Coronary artery (tissue), 2 donors: ENCODE measurements around the gene MIEF1.

Experiments used
- DNase-seq: peaks from one replicate; pipeline ENCODE4 v3.0.0-alpha.2; 2017; ENCODE audit warnings: low spot score
- H3K27ac ChIP-seq, 2 donors: fragments of 200-600 bp; sonication (generic); one replicate each; pipeline ENCODE4 v1.5.1; 2016 to 2019
- H3K4me3 ChIP-seq: fragments of 200-600 bp; sonication (generic); 2 replicates; pipeline ENCODE4 v1.5.1; 2016; ENCODE audit warnings: mild to moderate bottlenecking, moderate library complexity
- TF ChIP-seq, protein P1 (sequence below): fragments of 200-600 bp; sonication (generic); IDR thresholded peaks from one replicate; pipeline ENCODE4 v1.5.1; 2019; ENCODE audit warnings: antibody characterized with exemption

MIEF1 gene

DNA sequence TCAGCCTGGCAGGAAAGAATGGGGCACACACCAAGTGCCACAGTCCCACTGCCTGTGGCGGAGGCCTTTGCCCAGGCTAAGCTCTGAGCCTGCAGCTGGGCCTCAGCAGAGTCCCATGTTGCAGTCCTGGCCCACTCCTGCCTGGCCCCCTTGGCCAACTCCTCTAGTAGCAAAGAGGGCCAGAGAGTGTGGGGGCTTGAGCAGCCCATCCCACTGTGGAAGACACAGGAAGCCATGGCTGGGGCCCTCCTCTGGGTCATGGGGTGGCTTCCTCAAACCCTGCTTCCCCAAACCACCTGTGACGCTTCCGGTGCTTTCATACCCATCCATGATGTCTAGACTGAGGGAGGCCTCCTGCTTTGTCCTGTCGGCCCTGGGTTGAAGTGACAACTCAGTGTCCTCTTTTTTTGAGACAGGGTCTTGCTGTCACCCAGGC is 24.7 kb downstream of the MIEF1 start:
- H3K4me3 ChIP-seq: no peak overlapping the region
- peak overlapping the region in 1 of 2 donors; percentile 46 for H3K27ac ChIP-seq
- TF ChIP-seq, protein P1, sequence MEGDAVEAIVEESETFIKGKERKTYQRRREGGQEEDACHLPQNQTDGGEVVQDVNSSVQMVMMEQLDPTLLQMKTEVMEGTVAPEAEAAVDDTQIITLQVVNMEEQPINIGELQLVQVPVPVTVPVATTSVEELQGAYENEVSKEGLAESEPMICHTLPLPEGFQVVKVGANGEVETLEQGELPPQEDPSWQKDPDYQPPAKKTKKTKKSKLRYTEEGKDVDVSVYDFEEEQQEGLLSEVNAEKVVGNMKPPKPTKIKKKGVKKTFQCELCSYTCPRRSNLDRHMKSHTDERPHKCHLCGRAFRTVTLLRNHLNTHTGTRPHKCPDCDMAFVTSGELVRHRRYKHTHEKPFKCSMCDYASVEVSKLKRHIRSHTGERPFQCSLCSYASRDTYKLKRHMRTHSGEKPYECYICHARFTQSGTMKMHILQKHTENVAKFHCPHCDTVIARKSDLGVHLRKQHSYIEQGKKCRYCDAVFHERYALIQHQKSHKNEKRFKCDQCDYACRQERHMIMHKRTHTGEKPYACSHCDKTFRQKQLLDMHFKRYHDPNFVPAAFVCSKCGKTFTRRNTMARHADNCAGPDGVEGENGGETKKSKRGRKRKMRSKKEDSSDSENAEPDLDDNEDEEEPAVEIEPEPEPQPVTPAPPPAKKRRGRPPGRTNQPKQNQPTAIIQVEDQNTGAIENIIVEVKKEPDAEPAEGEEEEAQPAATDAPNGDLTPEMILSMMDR: no peak
- no peak for DNase-seq

DNA sequence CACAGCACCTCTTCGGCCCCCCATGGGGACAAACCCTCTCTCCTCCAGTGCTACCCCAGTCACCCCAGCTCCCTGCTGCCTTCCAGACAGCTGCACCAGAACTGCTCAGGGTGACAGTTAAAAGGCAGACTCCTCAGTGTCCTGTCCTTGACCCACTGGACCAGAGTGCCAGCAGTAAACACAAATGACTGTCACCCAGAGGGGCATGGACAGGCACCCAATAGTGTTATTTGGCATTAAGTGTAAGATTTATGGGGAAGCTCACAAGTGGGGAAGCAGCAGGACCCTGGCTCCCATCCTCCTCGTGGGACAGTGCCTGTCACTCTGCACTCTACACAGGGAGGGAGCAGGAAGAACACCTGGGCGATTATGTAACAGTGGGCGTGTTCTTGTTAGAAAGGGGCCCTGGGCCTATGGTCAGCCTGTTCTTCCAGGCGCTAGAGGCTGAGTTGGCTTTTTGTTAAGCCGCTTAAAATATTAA is 25.4 kb downstream of the MIEF1 start:
- TF ChIP-seq, protein P1: no peak
- no peak for DNase-seq
- H3K4me3 ChIP-seq: no peak overlapping the region
- H3K27ac ChIP-seq: peak overlapping the region in 1 of 2 donors; percentile 46

DNA sequence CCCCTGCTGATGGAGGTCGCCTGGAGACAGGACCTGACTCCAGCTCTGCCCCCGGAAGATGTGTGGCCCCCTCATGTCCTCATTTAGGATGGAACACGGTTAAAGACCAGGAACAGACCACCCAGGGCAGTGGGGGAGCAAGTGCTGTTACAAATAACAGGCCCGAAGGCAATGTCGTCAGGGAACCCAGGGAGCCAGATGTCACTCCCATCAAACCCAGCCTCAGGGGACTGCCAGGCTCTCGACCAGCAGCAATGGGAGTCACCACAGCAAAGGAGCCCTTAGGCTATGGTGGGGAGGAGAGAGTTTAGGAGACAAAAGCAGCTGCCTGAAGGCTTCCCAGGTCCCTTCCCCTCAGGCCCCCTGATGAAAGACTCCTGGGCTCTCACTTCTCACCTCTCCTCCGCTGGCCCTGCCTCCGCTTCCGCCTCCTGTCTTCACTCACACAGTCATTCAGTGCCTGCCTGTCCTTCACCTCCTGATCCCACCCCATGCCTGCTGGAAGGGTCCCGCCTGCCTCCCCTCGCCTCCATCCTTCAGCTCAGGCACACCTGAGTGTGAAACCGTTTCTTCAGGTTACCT is 26.1 kb downstream of the MIEF1 start:
- H3K4me3 ChIP-seq: no peak overlapping the region
- no peak for DNase-seq

DNA sequence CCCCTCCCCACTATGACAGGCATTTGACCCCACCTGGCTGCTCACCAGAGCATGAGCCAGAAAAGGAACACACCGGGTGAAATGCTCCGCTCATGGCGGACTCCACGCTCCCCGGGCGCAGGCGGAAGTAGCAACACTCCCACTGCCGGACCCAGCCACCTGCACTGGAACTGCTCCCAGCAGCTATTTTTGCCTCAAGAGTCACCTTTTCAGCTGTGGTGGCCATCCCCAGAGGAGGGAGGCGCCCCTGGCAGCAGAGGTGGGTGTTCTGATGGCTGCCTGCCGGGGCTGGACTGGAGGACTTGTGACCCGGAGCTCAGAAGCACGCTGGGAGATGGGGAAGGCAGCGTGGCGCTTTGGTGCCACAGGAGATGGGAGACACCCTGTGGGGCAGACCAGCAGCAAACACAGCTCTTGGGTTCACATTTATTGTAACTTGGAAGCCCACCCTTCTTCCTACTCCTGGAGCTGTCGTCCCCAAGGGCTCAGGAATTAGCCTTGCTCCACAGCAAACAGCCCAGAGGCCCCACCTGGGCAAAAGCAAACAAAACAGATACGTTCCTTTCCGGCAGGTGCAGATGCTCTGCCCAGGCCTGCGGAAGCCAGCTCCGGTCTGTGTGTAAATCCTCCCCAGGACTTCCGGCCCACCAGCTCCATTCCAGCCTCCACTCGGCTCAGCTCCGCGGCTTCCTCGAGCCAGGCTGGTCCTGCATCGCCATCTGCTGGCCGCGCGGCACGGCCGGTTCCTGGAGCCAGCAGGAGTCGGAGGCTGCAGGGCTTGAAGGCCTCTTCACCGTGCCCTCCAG is 26.8 kb downstream of the MIEF1 start:
- DNase-seq: peak; percentile 92
- TF ChIP-seq, protein P1: peak; percentile 99
- Histone ChIP-seq H3K4me3 (peak overlapping the region; percentile 47), H3K27ac (peak overlapping the region; percentile 17 to 46)

More for the DNA sequence above, 26.1 kb downstream of the MIEF1 start:
- H3K27ac ChIP-seq: peak overlapping the region; percentile 17 to 46
- TF ChIP-seq, protein P1: no peak

DNA sequence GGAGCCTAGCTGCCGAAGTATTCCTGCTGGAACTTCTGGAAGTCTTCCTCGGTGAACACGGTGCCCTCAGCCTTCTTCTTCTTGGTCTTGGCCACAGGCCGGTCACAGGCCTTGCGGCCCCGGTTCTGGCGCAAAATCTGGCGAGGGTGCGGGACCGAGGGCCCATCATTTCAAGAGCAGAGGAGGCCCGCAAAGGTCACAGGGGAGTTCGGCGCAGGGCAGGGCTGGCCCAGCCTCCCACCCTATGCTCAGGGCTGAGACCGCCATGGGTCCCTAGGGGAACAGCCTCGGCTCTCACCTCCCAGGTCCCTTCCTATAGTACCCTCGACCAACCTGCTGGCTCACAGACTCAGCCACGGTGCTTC is 27.4 kb downstream of the MIEF1 start:
- Histone ChIP-seq H3K4me3 (peak overlapping the region; percentile 47), H3K27ac (peak overlapping the region in 1 of 2 donors; percentile 46)
- DNase-seq: no peak
- TF ChIP-seq, protein P1: no peak

DNA sequence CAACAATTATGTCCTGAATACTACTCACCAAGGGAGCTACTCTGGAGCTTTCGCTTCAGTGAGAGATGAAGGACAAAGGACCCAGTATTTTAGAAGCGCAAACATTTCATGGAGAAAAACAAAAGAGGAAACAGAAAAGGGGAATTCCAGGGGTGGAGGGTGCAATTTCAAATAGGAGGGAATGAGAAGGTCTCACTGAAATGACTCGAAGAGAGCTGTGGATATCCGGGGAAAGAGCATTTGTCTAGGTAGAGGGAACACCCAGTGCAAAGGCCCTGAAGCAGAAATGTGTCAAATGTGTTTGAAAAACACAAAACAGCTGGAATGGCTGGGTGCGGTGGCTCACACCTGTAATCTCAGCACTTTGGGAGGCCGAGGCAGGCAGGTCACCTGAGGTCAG is 28.0 kb downstream of the MIEF1 start:
- Histone ChIP-seq H3K27ac (no peak overlapping the region), H3K4me3 (no peak overlapping the region)
- no peak for DNase-seq
- TF ChIP-seq, protein P1: no peak
